Superior temporal gyrus (tissue), 1 donor: ENCODE results near the gene TMEM82.

Source experiments
- DNase-seq: peaks from one replicate; pipeline ENCODE4 v3.0.0-alpha.2; 2016; ENCODE audit errors: extremely low spot score

The TMEM82 gene

GRCh38 chr1:15720861-15721260 is 21.4 kb upstream of the TMEM82 start:
- no peak for DNase-seq

DNA sequence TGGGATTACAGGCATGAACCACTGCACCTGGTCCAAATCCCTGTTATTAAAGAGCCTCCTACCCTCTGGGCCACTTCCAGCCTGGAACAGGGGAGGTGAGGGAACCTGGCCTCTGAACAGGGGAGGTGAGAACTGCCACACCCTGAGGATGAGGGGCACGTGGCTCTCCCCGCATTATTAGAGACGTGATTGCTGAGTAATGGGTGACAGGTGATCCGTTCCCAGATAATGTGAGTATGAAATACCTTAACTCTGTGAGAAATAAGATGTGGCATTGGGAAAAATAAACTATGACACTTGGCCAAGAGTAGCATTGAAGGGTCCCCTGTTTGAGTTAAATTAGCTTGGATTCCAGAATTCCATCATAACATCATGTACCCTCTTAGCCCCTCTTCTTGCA is 19.9 kb upstream of the TMEM82 start:
- DNase-seq: no peak

GRCh38 chr1:15722836-15723532 is 19.3 kb upstream of the TMEM82 start:
- no peak for DNase-seq

GRCh38 chr1:15723631-15724246 is 18.6 kb upstream of the TMEM82 start:
- no peak for DNase-seq

DNA sequence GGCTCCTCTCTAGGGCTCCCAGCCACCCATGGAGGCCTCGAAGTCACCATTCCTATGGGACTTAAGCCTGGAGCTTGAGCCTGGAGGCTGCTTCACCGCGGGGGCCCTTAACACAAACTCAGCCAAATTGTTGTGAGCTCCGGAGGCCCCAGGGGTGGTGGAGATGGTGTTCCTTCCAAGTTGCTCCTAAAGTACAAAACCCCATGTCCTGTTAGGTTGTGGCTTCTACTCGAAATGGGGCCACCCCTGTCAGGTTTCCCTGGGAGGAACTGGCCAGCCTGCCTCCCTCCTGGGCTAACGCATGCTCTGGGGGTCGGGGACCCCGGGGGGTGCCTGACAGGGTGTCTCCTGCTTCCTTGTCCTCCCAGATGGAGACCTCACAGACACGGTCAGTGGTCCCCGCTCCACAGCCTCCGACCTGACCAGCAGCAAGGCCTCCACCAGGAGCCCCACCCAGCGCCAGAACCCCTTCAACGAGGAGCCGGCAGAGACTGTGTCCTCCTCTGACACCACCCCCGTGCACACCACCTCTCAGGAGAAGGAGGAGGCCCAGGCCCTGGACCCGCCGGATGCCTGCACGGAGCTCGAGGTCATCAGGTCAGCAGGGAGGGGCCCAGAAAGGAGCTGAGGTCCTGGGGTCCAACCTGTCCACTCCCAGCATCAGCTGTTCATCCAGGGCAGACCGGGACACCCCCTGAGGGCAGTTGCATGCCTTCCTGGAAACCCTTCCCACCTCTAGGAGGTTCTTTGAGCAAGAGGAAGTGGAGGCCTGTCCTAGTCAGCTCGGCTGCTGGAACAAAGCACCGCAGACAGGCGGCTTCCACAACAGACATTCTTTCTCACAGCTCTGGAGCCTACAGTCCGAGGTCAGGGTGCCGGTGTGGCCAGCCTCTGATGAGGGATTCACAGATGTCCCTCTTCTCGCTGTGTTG is 17.1 kb upstream of the TMEM82 start:
- DNase-seq: no peak

GRCh38 chr1:15726508-15726907 is 15.8 kb upstream of the TMEM82 start:
- no peak for DNase-seq

- no peak for DNase-seq
Measured at GRCh38 chr1:15727021-15727420, 15.3 kb upstream of the TMEM82 start.

DNA sequence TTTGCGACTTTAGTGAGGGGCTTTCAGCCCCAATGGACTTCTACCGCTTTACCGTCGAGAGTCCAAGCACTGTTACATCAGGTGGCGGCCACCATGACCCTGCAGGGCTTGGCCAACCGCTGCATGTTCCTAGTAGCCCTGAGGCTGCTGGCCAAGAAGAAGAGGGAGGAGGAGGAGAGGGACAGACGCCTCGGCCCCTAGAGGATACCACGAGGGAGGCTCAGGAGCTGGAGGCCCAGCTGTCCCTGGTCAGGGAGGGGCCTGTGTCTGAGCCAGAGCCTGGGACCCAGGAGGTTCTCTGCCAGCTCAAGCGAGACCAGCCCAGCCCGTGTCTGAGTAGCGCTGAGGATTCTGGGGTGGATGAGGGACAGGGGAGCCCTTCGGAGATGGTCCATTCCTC is 14.9 kb upstream of the TMEM82 start:
- DNase-seq: no peak

DNA sequence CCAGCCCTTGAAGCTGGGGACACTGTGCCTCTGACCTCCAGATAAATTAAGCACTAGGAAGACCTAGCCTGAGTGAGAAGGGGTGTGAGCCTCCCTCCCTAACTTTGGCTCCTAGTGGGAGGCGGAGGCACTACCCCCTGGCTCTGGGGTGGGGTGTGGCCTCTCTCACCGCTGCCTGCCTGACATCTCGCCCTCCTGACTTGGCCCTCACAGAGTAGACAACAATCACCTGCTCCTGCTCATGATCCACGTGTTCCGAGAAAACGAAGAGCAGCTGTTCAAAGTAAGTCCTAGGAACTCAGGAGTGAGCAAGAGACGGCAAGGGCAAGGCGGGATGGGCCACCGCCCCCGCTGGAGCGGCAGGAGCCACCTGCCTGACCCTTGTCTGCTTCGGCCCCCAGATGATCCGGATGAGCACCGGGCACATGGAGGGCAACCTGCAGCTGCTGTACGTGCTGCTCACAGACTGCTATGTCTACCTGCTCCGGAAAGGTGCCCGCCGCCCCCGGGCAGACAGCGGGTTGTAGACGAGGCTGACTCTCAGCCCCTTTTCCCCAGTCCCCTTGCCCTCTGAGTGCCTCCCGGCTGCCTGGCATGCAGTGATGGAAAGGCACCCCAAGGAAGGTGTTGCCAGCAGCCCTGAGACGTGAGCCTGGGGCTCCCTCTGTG is 14.3 kb upstream of the TMEM82 start:
- DNase-seq: no peak

GRCh38 chr1:15728937-15729657 is 13.2 kb upstream of the TMEM82 start:
- no peak for DNase-seq

GRCh38 chr1:15730423-15730822 is 11.9 kb upstream of the TMEM82 start:
- no peak for DNase-seq

GRCh38 chr1:15730936-15731335 is 11.4 kb upstream of the TMEM82 start:
- DNase-seq: no peak

DNA sequence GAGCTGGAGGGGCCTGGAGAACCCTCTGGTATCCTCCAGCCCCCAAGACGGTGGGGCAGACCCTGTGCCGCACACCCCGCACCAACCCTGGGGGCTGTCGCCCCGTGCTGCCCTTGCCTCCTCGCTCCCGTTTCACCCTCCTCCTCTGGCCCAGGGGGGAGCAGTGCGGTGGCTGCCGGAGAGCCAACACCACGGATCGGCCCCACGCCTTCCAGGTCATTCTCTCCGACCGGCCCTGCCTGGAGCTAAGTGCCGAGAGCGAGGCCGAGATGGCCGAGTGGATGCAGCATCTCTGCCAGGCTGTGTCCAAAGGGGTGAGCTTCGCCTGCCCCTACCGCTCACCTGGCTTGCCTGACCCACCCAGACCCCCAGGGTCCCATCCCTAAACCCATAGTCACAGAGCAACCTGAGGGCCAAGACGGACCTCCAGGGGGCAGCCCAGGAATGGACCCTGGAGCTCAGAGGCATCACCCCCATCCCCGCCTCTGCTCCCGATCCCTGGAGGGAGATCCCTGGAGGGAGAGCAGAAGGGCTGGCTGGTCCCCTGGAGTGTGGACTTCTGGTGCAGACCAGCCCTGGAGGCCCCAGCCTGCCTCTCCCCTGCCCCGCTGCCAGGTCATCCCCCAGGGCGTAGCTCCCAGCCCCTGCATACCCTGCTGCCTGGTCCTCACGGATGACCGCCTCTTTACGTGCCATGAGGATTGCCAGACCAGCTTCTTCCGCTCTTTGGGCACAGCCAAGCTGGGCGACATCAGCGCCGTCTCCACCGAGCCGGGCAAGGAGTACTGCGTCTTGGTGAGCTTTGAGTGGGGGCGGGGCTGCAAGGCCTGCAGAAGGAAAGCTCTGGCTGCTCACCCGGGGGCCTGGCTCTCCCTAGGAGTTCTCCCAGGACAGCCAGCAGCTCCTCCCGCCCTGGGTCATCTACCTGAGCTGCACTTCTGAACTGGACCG is 10.3 kb upstream of the TMEM82 start:
- DNase-seq: no peak

GRCh38 chr1:15732686-15733081 is 9.6 kb upstream of the TMEM82 start:
- no peak for DNase-seq

GRCh38 chr1:15733218-15733725 is 9.0 kb upstream of the TMEM82 start:
- no peak for DNase-seq

GRCh38 chr1:15733726-15734226 is 8.5 kb upstream of the TMEM82 start:
- no peak for DNase-seq

DNA sequence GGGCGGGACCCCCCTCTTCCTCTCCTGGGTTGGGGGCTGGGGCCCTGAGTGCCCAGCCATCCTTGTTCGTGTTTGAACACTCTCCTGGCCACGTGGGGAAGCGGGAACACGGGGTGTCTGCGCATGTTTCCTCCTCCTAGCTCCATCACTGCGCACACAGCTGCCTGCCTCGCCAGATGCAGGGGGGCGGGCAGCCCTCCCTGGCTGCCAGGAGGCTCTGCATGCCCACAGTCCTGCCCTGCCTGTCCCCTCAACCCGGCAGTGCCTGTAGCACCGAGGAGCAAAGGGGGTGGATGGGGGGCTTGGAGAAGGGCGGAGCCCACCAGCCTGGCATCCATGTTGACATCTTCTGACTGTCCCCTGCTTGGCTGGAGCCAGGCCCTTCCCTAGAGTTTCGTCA is 8.0 kb upstream of the TMEM82 start:
- DNase-seq: no peak

DNA sequence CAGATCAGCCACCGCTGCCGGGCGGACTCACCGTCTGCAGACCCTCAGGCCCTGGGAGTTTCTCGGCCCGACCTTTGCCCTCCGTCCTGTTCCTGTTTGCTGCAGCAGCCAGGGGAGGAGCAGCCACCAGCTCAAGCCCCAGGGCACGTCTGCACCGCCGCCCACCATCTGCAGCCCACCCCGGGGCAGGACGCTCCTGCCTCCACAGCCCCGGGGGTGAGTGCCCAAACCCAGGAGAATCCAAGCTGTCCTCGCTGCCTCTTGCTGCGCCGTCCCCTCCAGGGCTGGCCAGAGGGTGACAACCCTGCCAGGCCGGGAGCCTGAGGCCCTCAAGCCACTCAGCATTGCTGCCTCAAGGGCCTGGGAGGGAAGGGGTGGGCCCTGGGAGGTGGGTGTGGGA is 7.4 kb upstream of the TMEM82 start:
- no peak for DNase-seq

DNA sequence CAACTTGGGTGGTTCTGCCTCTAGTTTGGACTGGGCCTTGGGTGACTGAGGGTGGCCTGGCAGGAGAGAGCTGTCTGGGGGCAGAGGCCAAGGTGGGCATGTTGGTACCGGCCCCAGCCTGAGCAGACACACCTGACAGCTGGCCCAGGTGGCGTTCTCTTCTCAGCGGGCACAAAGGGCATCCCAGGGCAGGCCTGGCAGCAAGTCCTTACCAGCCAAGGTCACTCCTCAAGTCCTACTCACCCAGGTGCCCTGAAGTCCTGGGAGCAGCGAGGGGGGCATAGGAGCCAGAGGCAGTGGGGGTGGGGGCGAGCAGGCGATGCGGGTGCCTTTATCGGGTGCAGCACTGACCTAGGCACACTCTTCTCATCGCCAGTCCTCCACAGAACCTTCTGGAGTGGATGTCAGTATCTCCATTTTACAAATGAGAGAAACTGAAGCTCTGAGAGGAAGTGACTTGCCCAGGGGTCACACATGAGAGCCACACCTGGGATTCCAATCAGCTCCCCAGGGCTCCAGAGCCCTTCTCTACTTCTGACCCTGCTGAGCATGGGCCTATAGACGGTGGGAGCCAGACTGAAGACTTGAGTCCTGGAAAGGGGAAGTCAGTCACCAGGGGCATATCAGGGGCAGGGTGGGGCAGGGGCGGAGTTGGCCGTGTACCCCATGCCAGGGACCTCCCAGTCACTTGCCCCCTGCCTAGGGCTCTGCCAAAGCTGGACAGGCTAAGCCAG is 6.8 kb upstream of the TMEM82 start:
- DNase-seq: no peak
